IMR-90 (cell line): ENCODE results near the gene SNRPD3. TPM values are rescaled to one million over a fixed set of nuclear protein-coding genes. Genes with fewer than 3 reads are reported as not detected.
"Not testable (repeated sequence)": the region's sequence is repeated elsewhere in the genome, so short reads cannot be mapped to it uniquely, and the experiment has no call there.

Source experiments
- ATAC-seq: fragments of 200-7000 bp; cut with Tn5 transposase; 2 replicates; pipeline ENCODE4 v1.9.1; 2020; ENCODE audit warnings: low read depth, mild to moderate bottlenecking, moderate library complexity
- BruUV-seq: library from RNA; stranded (reverse); fragments of 400-500 nt; replicated peaks from 2 replicates; lab custom pipeline; 2021; lab: Mats Ljungman, UMichigan
- CTCF ChIA-PET: fragments of 300-600 bp; formaldehyde crosslinking; extraction: SDS; loops from one replicate; lab custom pipeline; 2021; ENCODE audit warnings: antibody characterized with exemption; lab: Yijun Ruan, JAX
- POLR2A ChIA-PET: fragments of 300-600 bp; sonication (Branson Sonifier 250); formaldehyde crosslinking; loops from one replicate; lab custom pipeline; 2022; ENCODE audit warnings: antibody characterized with exemption; ENCODE audit not compliant: unreplicated experiment; lab: Charles Lee
- DNase-seq: peaks from one replicate; pipeline ENCODE4 v3.0.0; 2013
- H2AFZ ChIP-seq: replicated peaks from 2 replicates; pipeline ENCODE3; 2013; ENCODE audit warnings: low read length, mild to moderate bottlenecking; ENCODE audit not compliant: poor library complexity
- H2AK5ac ChIP-seq: 2 replicates; pipeline ENCODE4 v1.6.1; 2013; ENCODE audit warnings: low read depth, low read length, inconsistent platforms
- H2AK9ac ChIP-seq: replicated peaks from 2 replicates; pipeline ENCODE3; 2013; ENCODE audit warnings: mild to moderate bottlenecking, low read depth, low read length, moderate library complexity; ENCODE audit not compliant: poor library complexity
- H2BK120ac ChIP-seq: 2 replicates; pipeline ENCODE4 v1.6.1; 2013; ENCODE audit warnings: low read depth, low read length, inconsistent platforms
- H2BK15ac ChIP-seq: 3 replicates; pipeline ENCODE4 v1.6.1; 2013; ENCODE audit warnings: low read depth, low read length, inconsistent platforms
- H2BK20ac ChIP-seq: 2 replicates; pipeline ENCODE4 v1.6.1; 2013; ENCODE audit warnings: low read depth, mild to moderate bottlenecking, inconsistent platforms, low read length, moderate library complexity
- H2BK5ac ChIP-seq: 2 replicates; pipeline ENCODE4 v1.6.1; 2013; ENCODE audit warnings: mild to moderate bottlenecking, low read depth, low read length, inconsistent platforms; ENCODE audit not compliant: poor library complexity, severe bottlenecking
- H3K14ac ChIP-seq: replicated peaks from 2 replicates; pipeline ENCODE4 v1.6.1; 2013; ENCODE audit warnings: low read depth, low read length, inconsistent platforms
- H3K18ac ChIP-seq: 2 replicates; pipeline ENCODE4 v1.6.1; 2013; ENCODE audit warnings: low read depth, low read length, control low read depth
- H3K23ac ChIP-seq: 2 replicates; pipeline ENCODE4 v1.6.1; 2013; ENCODE audit warnings: low read depth, low read length, inconsistent platforms
- H3K27ac ChIP-seq: 2 replicates; pipeline ENCODE4 v1.5.1; 2013; ENCODE audit warnings: mild to moderate bottlenecking, control low read depth, low read length; ENCODE audit not compliant: insufficient read depth
- H3K27me3 ChIP-seq: 2 replicates; pipeline ENCODE4 v1.6.1; 2013; ENCODE audit warnings: low read length; ENCODE audit not compliant: control insufficient read depth, insufficient read depth
- H3K36me3 ChIP-seq: 2 replicates; pipeline ENCODE4 v1.6.1; 2013; ENCODE audit warnings: low read length, mixed read lengths; ENCODE audit not compliant: control insufficient read depth, insufficient read depth
- H3K4ac ChIP-seq: 2 replicates; pipeline ENCODE4 v1.6.1; 2013; ENCODE audit warnings: low read depth, low read length, inconsistent platforms
- H3K4me1 ChIP-seq: 2 replicates; pipeline ENCODE4 v1.6.1; 2013; ENCODE audit warnings: low read length, mixed read lengths; ENCODE audit not compliant: control insufficient read depth, insufficient read depth
- H3K4me2 ChIP-seq: 2 replicates; pipeline ENCODE4 v1.6.1; 2013; ENCODE audit warnings: low read depth, mild to moderate bottlenecking, control low read depth, low read length, moderate library complexity
- H3K4me3 ChIP-seq: 2 replicates; pipeline ENCODE4 v1.5.1; 2013; ENCODE audit warnings: low read depth, mild to moderate bottlenecking, control low read depth, low read length, moderate library complexity; ENCODE audit not compliant: insufficient read depth
- H3K56ac ChIP-seq: 2 replicates; pipeline ENCODE4 v1.6.1; 2013; ENCODE audit warnings: low read length, inconsistent platforms; ENCODE audit not compliant: insufficient read depth; ENCODE audit errors: extremely low read depth
- H3K79me1 ChIP-seq, 2 experiments: 2 replicates each; pipeline ENCODE4 v1.6.1; 2013; ENCODE audit warnings: low read length in 2 of 2, inconsistent platforms in 1 of 2, low read depth in 1 of 2
- H3K9ac ChIP-seq: 2 replicates; pipeline ENCODE4 v1.6.1; 2013; ENCODE audit warnings: low read depth, low read length, control low read depth
- H3K9me1 ChIP-seq: 2 replicates; pipeline ENCODE4 v1.6.1; 2013; ENCODE audit warnings: low read length, inconsistent platforms; ENCODE audit not compliant: insufficient read depth
- H3K9me3 ChIP-seq: 2 replicates; pipeline ENCODE4 v1.6.1; 2013; ENCODE audit warnings: low read length; ENCODE audit not compliant: control insufficient read depth, insufficient read depth
- H4K20me1 ChIP-seq: 2 replicates; pipeline ENCODE4 v1.6.1; 2013; ENCODE audit warnings: low read length, inconsistent platforms; ENCODE audit not compliant: insufficient read depth
- H4K5ac ChIP-seq: 2 replicates; pipeline ENCODE4 v1.6.1; 2013; ENCODE audit warnings: mild to moderate bottlenecking, low read depth, low read length, control low read depth
- H4K8ac ChIP-seq, 2 experiments: 2 replicates each; pipeline ENCODE4 v1.6.1; 2013; ENCODE audit warnings: low read depth in 2 of 2, low read length in 2 of 2, control low read depth in 1 of 2, inconsistent platforms in 1 of 2
- H4K91ac ChIP-seq: 2 replicates; pipeline ENCODE4 v1.6.1; 2013; ENCODE audit warnings: low read depth, low read length, inconsistent platforms; ENCODE audit not compliant: insufficient read depth
- WGBS, 2 experiments: methylation state at CpG; one replicate each; pipeline versions ENCODE4 v1.1.5 to v1.1.7; 2013; ENCODE audit warnings: missing lambda C conversion rate in 2 of 2; ENCODE audit not compliant: insufficient read length in 1 of 2; ENCODE audit errors: extremely low coverage in 2 of 2; 5-methylcytosine and 5-hydroxymethylcytosine counted together
- dilution Hi-C: fragments of 300-500 bp; cut with HindIII; formaldehyde crosslinking; loops from one replicate; pipeline ENCODE4 v1.14.3; 2018; ENCODE audit warnings: low sequenced_read_pairs; ENCODE audit not compliant: unreplicated experiment
- in situ Hi-C: fragments of 300-500 bp; cut with MboI; formaldehyde crosslinking; loops from 3 replicates; pipeline ENCODE4 v1.14.3; 2019; ENCODE audit warnings: low sequenced_read_pairs, inconsistent platforms, mixed read lengths
- intact Hi-C: fragments of 100-400 bp; cut with micrococcal nuclease; formaldehyde crosslinking; loops from 2 replicates; pipeline ENCODE4 v1.10.0; 2022
- polyA plus RNA-seq, 3 experiments: library from polyadenylated mRNA; depleted of rRNA; stranded (reverse); fragments of >200 nt; gene quantifications; 2 replicates each; pipeline ENCODE4 v1.2.3, GENCODE V29; 2012; ENCODE audit warnings: low replicate concordance in 1 of 3
- total RNA-seq: library from RNA; depleted of rRNA; stranded (reverse); fragments of >200 nt; gene quantifications from 2 replicates; pipeline ENCODE4 v1.2.3, GENCODE V29; 2012

Gene SNRPD3
- total and polyA plus RNA-seq, 2 of the 4 experiments (the other 2 are of a cell fraction) = 158 to 283 TPM

GRCh38 chr22:24609888-24610287 is 54.1 kb downstream of the SNRPD3 start:
- H2BK15ac ChIP-seq = not testable (repeated sequence)

GRCh38 chr22:24614794-24615193 is 59.0 kb downstream of the SNRPD3 start:
- H2AFZ ChIP-seq, H3K4me3 ChIP-seq, in situ Hi-C loops, H3K36me3 ChIP-seq, H2AK5ac ChIP-seq, CTCF ChIA-PET, intact Hi-C loops, H3K23ac ChIP-seq, DNase-seq, H3K14ac ChIP-seq, H3K9me1 ChIP-seq, H3K18ac ChIP-seq, H4K8ac ChIP-seq, H3K27ac ChIP-seq, H3K4me2 ChIP-seq, H2BK5ac ChIP-seq, H2AK9ac ChIP-seq, dilution Hi-C loops, H4K5ac ChIP-seq, H3K9ac ChIP-seq, ATAC-seq, H3K4ac ChIP-seq, BruUV-seq, H3K4me1 ChIP-seq, H2BK20ac ChIP-seq, H3K79me1 ChIP-seq, H3K9me3 ChIP-seq, H2BK120ac ChIP-seq, H2BK15ac ChIP-seq, H4K91ac ChIP-seq, H3K27me3 ChIP-seq, H4K20me1 ChIP-seq, H3K56ac ChIP-seq, POLR2A ChIA-PET: not testable (repeated sequence)
- WGBS, 2 experiments = no CpG with 5 or more reads among the region's 15 CpGs

More at GRCh38 chr22:24609888-24610287, 54.1 kb downstream of the SNRPD3 start:
- DNase-seq, BruUV-seq, H3K9ac ChIP-seq, ATAC-seq, intact Hi-C loops, H2BK120ac ChIP-seq, in situ Hi-C loops, H3K4me1 ChIP-seq, H2AK5ac ChIP-seq, H4K5ac ChIP-seq, H3K4ac ChIP-seq, H3K4me2 ChIP-seq, H3K14ac ChIP-seq, H3K36me3 ChIP-seq, H3K79me1 ChIP-seq, POLR2A ChIA-PET, H3K27ac ChIP-seq, H2BK20ac ChIP-seq, H2BK5ac ChIP-seq, H4K20me1 ChIP-seq, H4K91ac ChIP-seq, H4K8ac ChIP-seq, dilution Hi-C loops, H3K18ac ChIP-seq, CTCF ChIA-PET, H3K9me3 ChIP-seq, H3K56ac ChIP-seq, H3K27me3 ChIP-seq, H3K23ac ChIP-seq, H2AK9ac ChIP-seq, H3K9me1 ChIP-seq, H3K4me3 ChIP-seq, H2AFZ ChIP-seq: not testable (repeated sequence)
- no CpG with 5 or more reads among the region's 3 CpGs for WGBS, 2 experiments
